Right lobe of liver (tissue), 6 donors: Measurements from ENCODE around the gene IQCB1. TPM values are rescaled to one million over a fixed set of nuclear protein-coding genes. Genes with fewer than 3 reads are reported as not detected.
"Not testable (repeated sequence)": the region's sequence is repeated elsewhere in the genome, so short reads cannot be mapped to it uniquely, and the experiment has no call there.

Experiments used
- ATAC-seq, 4 donors: fragments of 200-7000 bp; cut with Tn5 transposase; one replicate each; pipeline ENCODE4 v1.9.1; 2020; ENCODE audit warnings: mild to moderate bottlenecking in 4 of 4, moderate library complexity in 4 of 4
- DNase-seq, 3 donors: peaks; one replicate each; pipeline ENCODE4 v3.0.0-alpha.2; 2020
- H3K27ac ChIP-seq, 3 donors: fragments of 200-600 bp; one replicate each; pipeline ENCODE4 v1.8.0; 2022
- H3K27me3 ChIP-seq, 2 donors: fragments of 200-600 bp; one replicate each; pipeline ENCODE4 v1.8.0; 2022
- H3K36me3 ChIP-seq, 4 donors: fragments of 200-600 bp; sonication (generic) in 1 of 4; one replicate each; pipeline versions ENCODE4 v1.5.1 to v1.8.0; 2017 to 2022; ENCODE audit warnings: control low read depth in 1 of 4
- H3K4me1 ChIP-seq, 4 donors: fragments of 200-600 bp; sonication (generic) in 1 of 4; one replicate each; pipeline versions ENCODE4 v1.5.1 to v1.8.0; 2017 to 2022; ENCODE audit warnings: control low read depth in 1 of 4
- H3K4me3 ChIP-seq, 3 donors: fragments of 200-600 bp; one replicate each; pipeline ENCODE4 v1.8.0; 2022
- H3K9me3 ChIP-seq, 4 donors: fragments of 200-600 bp; sonication (generic) in 1 of 4; one replicate each; pipeline versions ENCODE4 v1.5.1 to v1.8.0; 2017 to 2022; ENCODE audit warnings: control low read depth in 1 of 4
- POLR2A ChIP-seq: fragments of 450-650 bp; IDR thresholded peaks from one replicate; pipeline ENCODE4 v1.6.1; 2017; ENCODE audit warnings: antibody characterized with exemption, mild to moderate bottlenecking
- WGBS: methylation state at CpG from one replicate; pipeline ENCODE4 v1.1.6; 2018; ENCODE audit warnings: low coverage, low lambda C conversion rate; ENCODE audit not compliant: insufficient coverage; ENCODE audit errors: missing lambda C conversion rate; 5-methylcytosine and 5-hydroxymethylcytosine counted together
- intact Hi-C, 2 donors: fragments of 100-400 bp; cut with DNase I; formaldehyde crosslinking; loops; one replicate each; pipeline versions ENCODE4 v1.11.2 to v1.14.1; 2022
- total RNA-seq, 6 experiments: library from RNA; depleted of rRNA in 2 of 6; stranded (reverse); fragments of >200 nt in 2 of 6; fragmentation: NEBNext Ultra II Directional in 3 of 6; extraction: Animal tissue kit (Norgen Biotek cat#: 25700) in 3 of 6; gene quantifications; one replicate each; pipeline versions ENCODE4 v1.1.0 to v1.2.4, GENCODE V29; 2016 to 2023
- TF ChIP-seq, protein P1 (sequence below), 4 donors: fragments of 200-600 bp in 3 of 4; fragments of 450-650 bp in 1 of 4; IDR thresholded peaks; one replicate each; pipeline versions ENCODE4 v1.5.1 to v1.8.0; 2016 to 2022; ENCODE audit warnings: antibody characterized with exemption in 4 of 4, mild to moderate bottlenecking in 2 of 4
- donor health status: DM: no; HTN: yes; CAD: no.
- donor health status: DM: no; HTN: no; CAD: no.
- donor health status: DM: no; HTN: no; CAD: no.
- donor health status: DM: no; HTN: yes; CAD: no.
- donor health status: DM: no; HTN: yes; CAD: no.

Gene IQCB1
- total RNA-seq, 6 experiments from 2014 or later, result 3.6 to 8.8 (median 5.4) TPM

DNA sequence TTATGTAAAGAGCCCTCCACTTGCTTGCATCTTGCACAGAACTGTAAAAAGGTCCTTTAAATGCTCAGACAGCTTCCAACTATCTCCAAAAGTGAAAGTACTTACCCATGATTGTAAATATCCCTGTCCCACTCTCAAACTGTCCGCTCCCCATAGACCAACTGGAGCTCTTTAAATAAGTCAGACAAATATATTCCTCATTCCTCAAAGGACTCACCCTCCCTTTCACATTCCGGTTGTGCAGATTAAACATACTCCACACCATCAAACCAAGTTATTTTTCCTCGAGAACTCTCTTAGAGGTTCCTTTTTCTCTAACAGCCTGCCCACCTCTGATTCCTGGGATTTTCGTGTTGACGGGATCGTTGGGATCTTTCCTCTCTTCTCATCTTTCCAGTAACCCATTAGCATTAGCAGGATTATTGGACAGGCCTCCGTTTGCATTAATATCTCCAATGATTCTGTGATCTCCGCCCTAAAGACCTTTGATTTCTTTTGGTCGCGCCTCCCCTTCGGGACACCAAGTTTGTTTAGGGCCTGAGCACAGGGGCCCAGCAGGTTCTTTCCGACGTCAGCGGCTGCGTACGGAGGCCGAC lies 86.1 kb downstream of the IQCB1 start:
- intact Hi-C loops, result no loop called here
- WGBS, result under 1% methylated on average over 17 of the region's 17 CpGs
- no peaks in the 10 kb centered on the region for H3K9me3 ChIP-seq
- no peaks in the 10 kb centered on the region for H3K36me3 ChIP-seq
- H3K4me1 ChIP-seq, result peaks cover 0 to 27% (median 7%) of the 10 kb centered on the region in 4 donors
- peak; percentile 70 to 78 (median 77) for ATAC-seq
- no peaks in the 10 kb centered on the region for H3K27me3 ChIP-seq
- peak; percentile 76 to 88 (median 87) for DNase-seq
- peak overlapping the region; percentile 86 to 97 (median 96) for H3K27ac ChIP-seq
- H3K4me3 ChIP-seq, result peak overlapping the region; percentile 72 to 96 (median 82)
- TF ChIP-seq POLR2A, result no peak
- TF ChIP-seq, protein P1, sequence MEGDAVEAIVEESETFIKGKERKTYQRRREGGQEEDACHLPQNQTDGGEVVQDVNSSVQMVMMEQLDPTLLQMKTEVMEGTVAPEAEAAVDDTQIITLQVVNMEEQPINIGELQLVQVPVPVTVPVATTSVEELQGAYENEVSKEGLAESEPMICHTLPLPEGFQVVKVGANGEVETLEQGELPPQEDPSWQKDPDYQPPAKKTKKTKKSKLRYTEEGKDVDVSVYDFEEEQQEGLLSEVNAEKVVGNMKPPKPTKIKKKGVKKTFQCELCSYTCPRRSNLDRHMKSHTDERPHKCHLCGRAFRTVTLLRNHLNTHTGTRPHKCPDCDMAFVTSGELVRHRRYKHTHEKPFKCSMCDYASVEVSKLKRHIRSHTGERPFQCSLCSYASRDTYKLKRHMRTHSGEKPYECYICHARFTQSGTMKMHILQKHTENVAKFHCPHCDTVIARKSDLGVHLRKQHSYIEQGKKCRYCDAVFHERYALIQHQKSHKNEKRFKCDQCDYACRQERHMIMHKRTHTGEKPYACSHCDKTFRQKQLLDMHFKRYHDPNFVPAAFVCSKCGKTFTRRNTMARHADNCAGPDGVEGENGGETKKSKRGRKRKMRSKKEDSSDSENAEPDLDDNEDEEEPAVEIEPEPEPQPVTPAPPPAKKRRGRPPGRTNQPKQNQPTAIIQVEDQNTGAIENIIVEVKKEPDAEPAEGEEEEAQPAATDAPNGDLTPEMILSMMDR (IDR thresholded peaks at IDR 0.05), result no peak

DNA sequence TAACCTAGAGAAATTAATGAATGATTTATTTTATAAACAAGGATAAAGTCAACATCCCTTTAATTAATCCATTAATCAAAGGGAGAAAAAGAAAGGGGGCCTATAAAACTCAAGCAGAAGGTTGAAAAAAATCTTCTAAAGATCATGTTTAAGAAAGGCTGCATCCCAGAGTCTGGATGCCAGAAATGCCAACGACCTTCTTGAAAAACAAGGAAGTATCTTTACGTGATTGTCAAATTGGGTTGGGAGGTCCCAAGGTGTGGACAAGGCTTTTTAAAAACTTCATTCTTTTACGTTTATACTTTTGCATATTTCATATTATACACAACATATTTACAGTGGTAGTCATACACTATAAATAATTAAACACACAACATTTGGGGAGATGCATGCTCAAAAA lies 86.9 kb downstream of the IQCB1 start:
- H3K4me3 ChIP-seq, result peak overlapping the region; percentile 72 to 96 (median 82)
- DNase-seq (no peak), ATAC-seq (no peak)
- H3K36me3 ChIP-seq, result no peaks in the 10 kb centered on the region
- H3K27me3 ChIP-seq, result no peaks in the 10 kb centered on the region
- H3K9me3 ChIP-seq, result no peaks in the 10 kb centered on the region
- H3K27ac ChIP-seq, result peak overlapping the region in 1 of 3 donors; percentile 97
- intact Hi-C loops, result no loop called here
- WGBS, result 5% methylated on average over 3 of the region's 3 CpGs
- TF ChIP-seq, protein P1 (IDR thresholded peaks at IDR 0.05), result no peak
- no peak for TF ChIP-seq POLR2A
- H3K4me1 ChIP-seq, result peaks cover 0 to 27% (median 7%) of the 10 kb centered on the region in 4 donors

DNA sequence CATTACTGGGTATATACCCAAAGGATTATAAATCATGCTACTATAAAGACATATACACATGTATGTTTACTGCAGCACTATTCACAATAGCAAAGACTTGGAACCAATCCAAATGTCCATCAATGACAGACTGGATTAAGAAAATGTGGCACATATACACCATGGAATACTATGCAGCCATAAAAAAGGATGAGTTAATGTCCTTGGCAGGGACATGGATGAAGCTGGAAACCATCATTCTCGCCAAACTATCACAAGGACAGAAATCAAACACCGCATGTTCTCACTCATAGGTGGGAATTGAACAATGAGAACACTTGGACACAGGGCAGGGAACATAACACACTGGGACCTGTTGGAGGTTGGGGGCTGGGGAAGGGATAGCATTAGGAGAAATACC lies 91.8 kb downstream of the IQCB1 start:
- H3K27me3 ChIP-seq, H3K9me3 ChIP-seq, H3K27ac ChIP-seq, H3K4me3 ChIP-seq, DNase-seq, ATAC-seq, intact Hi-C loops, H3K36me3 ChIP-seq: not testable (repeated sequence)
- 100% methylated on average over 2 of the region's 2 CpGs for WGBS
- peaks cover 0 to 16% (median 4%) of the 10 kb centered on the region in 4 donors for H3K4me1 ChIP-seq

DNA sequence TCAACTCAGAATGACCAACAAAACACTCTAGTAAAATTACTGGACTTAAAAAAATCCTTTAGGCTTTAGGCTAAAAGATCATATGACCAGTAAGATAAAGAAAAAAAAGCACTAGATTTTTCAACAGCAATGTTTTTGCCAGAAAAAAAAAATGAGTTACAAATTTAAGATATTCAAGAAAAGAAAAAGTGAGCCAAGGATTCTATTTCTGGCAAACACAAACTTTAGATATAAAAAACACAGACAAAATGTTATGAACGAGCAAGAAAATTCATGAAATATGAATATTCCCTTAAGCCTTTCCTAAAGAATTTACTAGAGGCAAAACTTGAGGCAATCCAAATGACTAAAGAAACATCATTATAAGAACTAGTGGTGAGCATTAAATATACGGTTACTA lies 94.0 kb downstream of the IQCB1 start:
- WGBS, result 86% methylated on average over 2 of the region's 2 CpGs
- intact Hi-C loops, result no loop called here
- Histone ChIP-seq H3K27me3 (no peaks in the 10 kb centered on the region), H3K27ac (no peak overlapping the region), H3K9me3 (no peaks in the 10 kb centered on the region), H3K4me1 (no peaks in the 10 kb centered on the region), H3K4me3 (no peak overlapping the region), H3K36me3 (no peaks in the 10 kb centered on the region)
- ATAC-seq (no peak), DNase-seq (no peak)
- TF ChIP-seq, protein P1 (IDR thresholded peaks at IDR 0.05), result no peak
- no peak for TF ChIP-seq POLR2A

DNA sequence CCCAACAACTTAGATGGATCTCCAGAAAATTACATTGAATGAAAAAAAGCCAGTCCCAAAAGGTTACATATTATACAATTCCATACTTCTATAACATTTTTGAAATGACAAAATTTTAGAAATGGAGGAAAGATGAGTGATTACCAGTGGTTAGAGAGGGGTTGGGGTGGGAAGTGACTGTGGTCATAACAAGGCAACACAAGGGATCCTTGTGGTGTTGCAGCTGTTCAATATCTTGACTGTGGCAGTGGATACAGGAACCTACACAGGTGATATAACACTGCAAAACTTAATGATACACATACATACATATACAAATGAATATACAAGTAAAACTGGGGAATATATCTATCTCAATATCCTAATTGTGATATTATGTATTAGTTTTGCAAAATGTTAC lies 95.0 kb downstream of the IQCB1 start:
- Histone ChIP-seq H3K4me3 (no peak overlapping the region), H3K9me3 (no peaks in the 10 kb centered on the region), H3K27me3 (no peaks in the 10 kb centered on the region), H3K27ac (no peak overlapping the region), H3K4me1 (no peaks in the 10 kb centered on the region), H3K36me3 (no peaks in the 10 kb centered on the region)
- TF ChIP-seq, protein P1 (IDR thresholded peaks at IDR 0.05), result no peak
- no peak for TF ChIP-seq POLR2A
- intact Hi-C loops, result no loop called here
- ATAC-seq (no peak), DNase-seq (no peak)
